Vagina (tissue), 2 donors: Measurements from ENCODE around the gene BMF.

Source experiments
- CTCF ChIP-seq, 3 experiments: fragments of 450-650 bp in 2 of 3; fragments of 200-600 bp in 1 of 3; sonication (generic) in 1 of 3; IDR thresholded peaks; one replicate each; pipeline ENCODE4 v1.5.1; 2017 to 2019; ENCODE audit warnings: antibody characterized with exemption in 3 of 3, mild to moderate bottlenecking in 2 of 3, moderate library complexity in 2 of 3
- POLR2A ChIP-seq, 2 donors: fragments of 450-650 bp; IDR thresholded peaks; one replicate each; pipeline ENCODE4 v1.6.1; 2017; ENCODE audit warnings: antibody characterized with exemption in 2 of 2, mild to moderate bottlenecking in 2 of 2, moderate library complexity in 2 of 2
- POLR2AphosphoS5 ChIP-seq, 2 donors: sonication (generic); formaldehyde crosslinking; IDR thresholded peaks; one replicate each; pipeline ENCODE4 v1.9.0; 2017; ENCODE audit warnings: antibody characterized with exemption in 2 of 2, mild to moderate bottlenecking in 2 of 2, low read depth in 1 of 2; ENCODE audit not compliant: insufficient read depth in 1 of 2

GRCh38 chr15:40092979-40093869 is 15.5 kb downstream of the BMF start:
- no peak for TF ChIP-seq CTCF (IDR thresholded peaks at IDR 0.05)
- TF ChIP-seq POLR2AphosphoS5 (IDR thresholded peaks at IDR 0.05; ENCODE audit: insufficient read depth in 1 of 2, low read depth in 1 of 2): peak in 1 of 2 donors; percentile 47
- TF ChIP-seq POLR2A (IDR thresholded peaks at IDR 0.05): no peak
